ENCODE measurements around the gene DHX40.
A peak's percentile ranks its signal among the peaks of the same experiment; 100 is the strongest.

DNA sequence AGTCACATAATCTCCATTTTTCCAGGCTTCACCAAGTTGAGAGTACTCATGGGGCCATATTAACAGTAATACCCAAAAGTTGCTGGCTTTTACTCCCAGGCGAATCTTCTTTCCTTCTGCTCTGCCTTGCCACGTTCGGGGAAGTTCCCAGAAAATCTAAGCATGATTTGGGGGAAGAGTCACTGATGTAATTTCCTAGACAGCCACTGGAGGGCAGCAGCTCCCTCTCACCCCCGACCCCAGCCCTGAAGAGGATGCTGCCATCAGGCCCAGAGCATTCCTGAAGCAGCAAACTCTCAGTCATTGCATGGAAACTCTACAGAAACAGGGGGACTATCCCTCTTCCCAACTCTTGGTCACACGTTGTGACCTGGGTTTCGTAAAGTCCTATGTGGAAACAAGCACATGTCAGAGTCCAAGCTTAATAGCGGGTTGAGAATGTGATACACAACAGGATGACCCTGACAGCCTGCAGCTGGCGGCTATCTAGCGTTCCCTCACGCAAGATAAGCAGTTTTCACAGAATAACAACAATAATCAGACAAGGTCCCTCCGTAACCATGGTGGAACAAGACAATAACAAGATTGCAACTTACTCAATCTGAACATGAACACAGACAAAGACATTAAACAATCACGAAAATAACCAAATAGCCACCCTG is 43.8 kb upstream of the DHX40 start:
- TF ChIP-seq POLR2AphosphoS5 (IDR thresholded peaks at IDR 0.05): peak in 1 of 2 donors; percentile 8
- TF ChIP-seq, protein P1, sequence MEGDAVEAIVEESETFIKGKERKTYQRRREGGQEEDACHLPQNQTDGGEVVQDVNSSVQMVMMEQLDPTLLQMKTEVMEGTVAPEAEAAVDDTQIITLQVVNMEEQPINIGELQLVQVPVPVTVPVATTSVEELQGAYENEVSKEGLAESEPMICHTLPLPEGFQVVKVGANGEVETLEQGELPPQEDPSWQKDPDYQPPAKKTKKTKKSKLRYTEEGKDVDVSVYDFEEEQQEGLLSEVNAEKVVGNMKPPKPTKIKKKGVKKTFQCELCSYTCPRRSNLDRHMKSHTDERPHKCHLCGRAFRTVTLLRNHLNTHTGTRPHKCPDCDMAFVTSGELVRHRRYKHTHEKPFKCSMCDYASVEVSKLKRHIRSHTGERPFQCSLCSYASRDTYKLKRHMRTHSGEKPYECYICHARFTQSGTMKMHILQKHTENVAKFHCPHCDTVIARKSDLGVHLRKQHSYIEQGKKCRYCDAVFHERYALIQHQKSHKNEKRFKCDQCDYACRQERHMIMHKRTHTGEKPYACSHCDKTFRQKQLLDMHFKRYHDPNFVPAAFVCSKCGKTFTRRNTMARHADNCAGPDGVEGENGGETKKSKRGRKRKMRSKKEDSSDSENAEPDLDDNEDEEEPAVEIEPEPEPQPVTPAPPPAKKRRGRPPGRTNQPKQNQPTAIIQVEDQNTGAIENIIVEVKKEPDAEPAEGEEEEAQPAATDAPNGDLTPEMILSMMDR (IDR thresholded peaks at IDR 0.05): peak; percentile 75 to 91 (median 81)
- no peak for TF ChIP-seq EP300 (IDR thresholded peaks at IDR 0.05)
- no peak for TF ChIP-seq POLR2A (IDR thresholded peaks at IDR 0.05; ENCODE audit: low read depth)
